H1 (cell line): ENCODE results near the gene FASN. TPM values are rescaled to one million over a fixed set of nuclear protein-coding genes. Genes with fewer than 3 reads are reported as not detected.

Source experiments
- CTCF ChIA-PET: fragments of 300-600 bp; sonication (Branson Sonifier 250); formaldehyde crosslinking; loops from one replicate; lab custom pipeline; 2021; ENCODE audit not compliant: partially characterized antibody; lab: Charles Lee
- POLR2A ChIA-PET: fragments of 300-600 bp; sonication (Branson Sonifier 250); formaldehyde crosslinking; loops from one replicate; lab custom pipeline; 2021; ENCODE audit warnings: inconsistent platforms; ENCODE audit not compliant: partially characterized antibody; lab: Charles Lee
- DNase-seq, 2 experiments: peaks; one replicate each; pipeline versions ENCODE4 v3.0.0 to v3.0.0-alpha.2; 2010 to 2022; ENCODE audit warnings: low spot score in 2 of 2, low read depth in 1 of 2, mixed read lengths in 1 of 2
- FAIRE-seq: peaks from 2 replicates; lab custom pipeline; 2011; peaks lifted over from hg19 to GRCh38; lab: Jason Lieb, UNC
- H2AFZ ChIP-seq: 2 replicates; pipeline ENCODE4 v1.8.1; 2012; ENCODE audit warnings: low read length, inconsistent platforms
- H2AK5ac ChIP-seq: 2 replicates; pipeline ENCODE4 v1.6.1; 2013; ENCODE audit warnings: low read depth, low read length
- H2BK120ac ChIP-seq: replicated peaks from 2 replicates; pipeline ENCODE3; 2013; ENCODE audit warnings: low read depth, low read length, inconsistent platforms
- H2BK12ac ChIP-seq: 2 replicates; pipeline ENCODE4 v1.6.1; 2013; ENCODE audit warnings: low read depth, low read length
- H2BK15ac ChIP-seq: 2 replicates; pipeline ENCODE4 v1.6.1; 2013; ENCODE audit warnings: low read length
- H2BK20ac ChIP-seq: 2 replicates; pipeline ENCODE4 v1.6.1; 2013; ENCODE audit warnings: low read length
- H2BK5ac ChIP-seq: 2 replicates; pipeline ENCODE4 v1.6.1; 2013; ENCODE audit warnings: low read depth, low read length
- H3K14ac ChIP-seq: 2 replicates; pipeline ENCODE4 v1.6.1; 2013; ENCODE audit warnings: inconsistent platforms; ENCODE audit not compliant: insufficient read length
- H3K18ac ChIP-seq: 2 replicates; pipeline ENCODE4 v1.6.1; 2013; ENCODE audit warnings: low read length; ENCODE audit errors: extremely low read depth
- H3K23ac ChIP-seq: 2 replicates; pipeline ENCODE4 v1.6.1; 2013; ENCODE audit warnings: inconsistent platforms; ENCODE audit not compliant: insufficient read length
- H3K23me2 ChIP-seq: 2 replicates; pipeline ENCODE4 v1.6.1; 2013; ENCODE audit warnings: low read depth, low read length
- H3K27ac ChIP-seq: 2 replicates; pipeline ENCODE4 v1.6.1; 2011; ENCODE audit warnings: low read depth, low read length, inconsistent platforms
- H3K27me3 ChIP-seq, 4 experiments: replicated peaks in 1 of 4; 1 replicate in 1 of 4; 2 replicates in 3 of 4; pipeline versions ENCODE4 v1.6.1 to v1.8.1; 2011 to 2013; ENCODE audit warnings: low read length in 3 of 4, mild to moderate bottlenecking in 3 of 4, inconsistent platforms in 2 of 4, mixed read lengths in 2 of 4, moderate library complexity in 1 of 4; ENCODE audit not compliant: control insufficient read depth in 3 of 4, insufficient read depth in 3 of 4; ENCODE audit errors: extremely low read depth in 1 of 4
- H3K36me3 ChIP-seq, 4 experiments: 2 replicates each; pipeline versions ENCODE4 v1.6.1 to v1.8.1; 2011 to 2013; ENCODE audit warnings: mild to moderate bottlenecking in 4 of 4, low read length in 3 of 4, moderate library complexity in 2 of 4, control low read depth in 1 of 4, inconsistent platforms in 1 of 4; ENCODE audit not compliant: insufficient read depth in 4 of 4, control insufficient read depth in 2 of 4
- H3K4ac ChIP-seq: replicated peaks from 2 replicates; pipeline ENCODE3; 2013; ENCODE audit warnings: low read length, low read depth, mixed read lengths, inconsistent platforms; ENCODE audit not compliant: insufficient read length
- H3K4me1 ChIP-seq, 4 experiments: replicated peaks in 1 of 4; 1 replicate in 1 of 4; 2 replicates in 3 of 4; pipeline versions ENCODE4 v1.6.1 to v1.8.1; 2011 to 2013; ENCODE audit warnings: low read length in 3 of 4, inconsistent platforms in 2 of 4, mixed read lengths in 1 of 4; ENCODE audit not compliant: insufficient read depth in 4 of 4, control insufficient read depth in 3 of 4
- H3K4me2 ChIP-seq, 2 experiments: 2 replicates each; pipeline versions ENCODE4 v1.6.1 to v1.8.1; 2011 to 2013; ENCODE audit warnings: low read depth in 2 of 2, low read length in 2 of 2, control low read depth in 1 of 2, inconsistent platforms in 1 of 2, mild to moderate bottlenecking in 1 of 2; ENCODE audit not compliant: insufficient read depth in 1 of 2
- H3K4me3 ChIP-seq, 4 experiments: fragments of 200-600, 300-600 bp in 1 of 4; sonication (generic), shearing (Covaris generic), sonication (Bioruptor Twin) in 1 of 4; 2 replicates each; pipeline versions ENCODE4 v1.5.1 to v1.8.1; 2011 to 2016; ENCODE audit warnings: low read length in 4 of 4, low read depth in 3 of 4, control low read depth in 2 of 4, inconsistent platforms in 2 of 4, mild to moderate bottlenecking in 2 of 4, mixed read lengths in 1 of 4, moderate library complexity in 1 of 4; ENCODE audit not compliant: insufficient read depth in 2 of 4; ENCODE audit errors: extremely low read depth in 1 of 4
- H3K56ac ChIP-seq: replicated peaks from 2 replicates; pipeline ENCODE3; 2013; ENCODE audit warnings: low read depth, mild to moderate bottlenecking, mixed read lengths, low read length, inconsistent platforms; ENCODE audit not compliant: insufficient read length
- H3K79me1 ChIP-seq: 2 replicates; pipeline ENCODE4 v1.6.1; 2013; ENCODE audit warnings: low read depth, low read length, control low read depth
- H3K79me2 ChIP-seq, 2 experiments: 2 replicates each; pipeline versions ENCODE4 v1.6.1 to v1.8.1; 2012 to 2013; ENCODE audit warnings: low read length in 2 of 2, mild to moderate bottlenecking in 2 of 2, inconsistent platforms in 1 of 2; ENCODE audit not compliant: insufficient read depth in 2 of 2, control insufficient read depth in 1 of 2
- H3K9ac ChIP-seq, 4 experiments: replicated peaks in 1 of 4; 1 replicate in 1 of 4; 2 replicates in 3 of 4; pipeline versions ENCODE4 v1.6.1 to v1.8.1; 2011 to 2013; ENCODE audit warnings: low read depth in 3 of 4, low read length in 3 of 4, control low read depth in 2 of 4, mild to moderate bottlenecking in 2 of 4, moderate library complexity in 2 of 4, inconsistent platforms in 1 of 4; ENCODE audit errors: extremely low read depth in 1 of 4
- H3K9me3 ChIP-seq, 2 experiments: 2 replicates each; pipeline versions ENCODE4 v1.6.1 to v1.8.1; 2012 to 2013; ENCODE audit warnings: mild to moderate bottlenecking in 2 of 2, moderate library complexity in 2 of 2, control low read depth in 1 of 2, inconsistent platforms in 1 of 2, low read depth in 1 of 2, low read length in 1 of 2, mixed read lengths in 1 of 2; ENCODE audit not compliant: insufficient read depth in 2 of 2
- H4K20me1 ChIP-seq, 2 experiments: replicated peaks in 1 of 2; 2 replicates each; pipeline versions ENCODE3 to v1.8.1; 2011 to 2013; ENCODE audit warnings: inconsistent platforms in 2 of 2, low read length in 2 of 2, mild to moderate bottlenecking in 1 of 2; ENCODE audit not compliant: insufficient read depth in 2 of 2, control insufficient read depth in 1 of 2
- H4K5ac ChIP-seq: 2 replicates; pipeline ENCODE4 v1.6.1; 2013; ENCODE audit warnings: low read length, low read depth, mixed read lengths, inconsistent platforms; ENCODE audit not compliant: insufficient read length
- H4K8ac ChIP-seq: 2 replicates; pipeline ENCODE4 v1.8.0; 2013; ENCODE audit warnings: mild to moderate bottlenecking, moderate library complexity, low read length, inconsistent platforms; ENCODE audit not compliant: insufficient read depth; ENCODE audit errors: extremely low read depth
- H4K91ac ChIP-seq: replicated peaks from 2 replicates; pipeline ENCODE3; 2013; ENCODE audit warnings: low read length, mixed read lengths, inconsistent platforms; ENCODE audit not compliant: insufficient read length
- EZH2 ChIP-seq: fragments of 200-600 bp; sonication (generic); IDR thresholded peaks from 2 replicates; pipeline ENCODE4 v1.7.1; 2012; ENCODE audit warnings: low read depth, mild to moderate bottlenecking, moderate library complexity, low read length, inconsistent platforms; ENCODE audit not compliant: severe bottlenecking
- POLR2A ChIP-seq, 2 experiments: IDR thresholded peaks; 1 replicate in 1 of 2; 2 replicates in 1 of 2; pipeline ENCODE4 v1.6.1; 2011; ENCODE audit warnings: low read depth in 2 of 2, low read length in 2 of 2, mild to moderate bottlenecking in 2 of 2; ENCODE audit errors: control extremely low read depth in 1 of 2
- WGBS, 2 experiments: shearing (Covaris generic) in 1 of 2; methylation state at CpG; one replicate each; pipeline versions ENCODE4 v1.1.6 to v1.1.7; 2013 to 2015; ENCODE audit warnings: low lambda C conversion rate in 2 of 2, mixed read lengths in 2 of 2, inconsistent platforms in 1 of 2, low coverage in 1 of 2, missing lambda C conversion rate in 1 of 2; ENCODE audit not compliant: insufficient replicate concordance in 2 of 2, insufficient coverage in 1 of 2, insufficient read length in 1 of 2; ENCODE audit errors: extremely low coverage in 1 of 2, missing lambda C conversion rate in 1 of 2; 5-methylcytosine and 5-hydroxymethylcytosine counted together
- polyA plus RNA-seq, 7 experiments: library from polyadenylated mRNA; depleted of rRNA in 3 of 7; stranded (reverse) in 5 of 7; unstranded in 2 of 7; fragments of >200 nt in 5 of 7; fragments of 200-250 nt in 2 of 7; gene quantifications; 1 replicate in 5 of 7; 2 replicates in 1 of 7; 4 replicates in 1 of 7; pipeline versions ENCODE4 v1.2.1 to v1.2.3, GENCODE V29; 2011 to 2013; ENCODE audit warnings: missing spikeins in 2 of 7, mixed read lengths in 2 of 7
- total RNA-seq: library from RNA; stranded (reverse); fragmentation: NEBNext Ultra II Directional; extraction: Animal tissue kit (Norgen Biotek cat#: 25700); gene quantifications from 2 replicates; pipeline ENCODE4 v1.2.1, GENCODE V29; 2021

The FASN gene
- total and polyA plus RNA-seq, 2 of the 8 experiments (the other 6 are each of a cell fraction or from before 2014, with no cell fraction given), result 143 to 561 TPM

DNA sequence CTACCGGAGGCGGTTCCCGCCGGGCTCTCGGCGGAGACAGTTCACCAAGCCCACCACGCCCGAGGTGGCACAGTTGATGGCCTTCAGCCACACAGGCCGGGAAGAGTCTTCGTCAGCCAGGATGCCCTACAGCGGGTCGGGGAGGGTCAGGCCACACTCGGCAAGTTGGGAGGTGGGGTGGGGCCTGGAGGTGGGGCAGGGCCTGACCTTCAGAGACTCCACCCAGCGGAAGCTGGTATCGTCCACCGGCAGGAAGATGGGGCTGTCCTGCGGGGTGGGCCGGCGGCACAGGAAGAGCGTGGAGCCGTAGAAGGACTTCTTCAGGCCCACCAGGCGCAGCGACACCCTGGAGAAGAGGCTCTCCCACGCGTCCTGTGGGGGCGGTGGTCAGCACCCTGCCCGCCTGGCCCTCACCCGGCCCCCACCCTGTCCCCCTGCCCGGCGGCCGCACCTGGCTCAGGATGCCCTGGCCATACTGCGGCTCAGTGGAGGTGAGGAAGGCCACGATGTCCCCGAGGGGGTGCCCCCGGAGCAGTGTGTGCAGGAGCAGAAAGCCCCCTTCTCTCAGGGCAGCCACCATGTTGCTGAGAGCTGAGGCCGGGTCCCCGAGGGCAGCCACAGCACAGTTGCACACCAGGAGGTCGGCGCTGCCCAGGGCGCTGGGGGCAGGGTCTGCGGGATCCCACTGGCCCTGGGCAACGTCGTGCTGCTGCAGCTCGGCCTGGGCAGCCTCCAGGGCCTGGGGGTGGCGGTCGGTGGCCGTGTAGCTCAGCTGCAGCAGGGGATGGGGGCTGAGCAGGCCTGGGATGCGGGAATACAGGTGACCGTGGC, 12.8 kb downstream of the FASN start:
- ChIA-PET CTCF (interaction anchor here (1.3 to 2.4 kb wide), 2 partner anchors 11 to 55 kb away, joined by 3 to 8 read pairs; no protein-coding TSS in a partner anchor), POLR2A (interaction anchor here (0.8 to 8.8 kb wide), 9 partner anchors 7 to 88 kb away, joined by 3 to 105 read pairs (median 4); partner anchors contain the start of genes DUS1L and FASN)

More for the DNA sequence above, 12.8 kb downstream of the FASN start:
- no peak overlapping the region for H3K9ac ChIP-seq
- H3K4me1 ChIP-seq, result no peaks in the 10 kb centered on the region
- FAIRE-seq (no peak), DNase-seq (no peak)
- no peaks in the 10 kb centered on the region for H3K79me2 ChIP-seq
- H4K20me1 ChIP-seq, result peaks cover 25 to 80% of the 10 kb centered on the region in 2 experiments
- H3K14ac ChIP-seq, result no peak overlapping the region
- no peak overlapping the region for H3K4me3 ChIP-seq
- no peaks in the 10 kb centered on the region for H3K27me3 ChIP-seq
- H3K9me3 ChIP-seq, result no peaks in the 10 kb centered on the region
- peak in 1 of 2 experiments; percentile 12; a peak in 1 of 3 replicates for TF ChIP-seq POLR2A (IDR thresholded peaks at IDR 0.05; ENCODE audit: control extremely low read depth in 1 of 2, low read depth in 2 of 2, low read length in 2 of 2)
- TF ChIP-seq EZH2, result no peak
- 94% methylated on average over 23 of the region's 49 CpGs; no CpG with 5 or more reads in 1 of the 2 experiments for WGBS, 2 experiments
- no peaks in the 10 kb centered on the region for H3K23me2 ChIP-seq
- H4K91ac ChIP-seq, result no peak overlapping the region
- H2AFZ ChIP-seq, result no peak overlapping the region
- H3K56ac ChIP-seq, result no peak overlapping the region
- no peak overlapping the region for H2BK20ac ChIP-seq
- H2BK5ac ChIP-seq, result no peak overlapping the region
- no peak overlapping the region for H4K5ac ChIP-seq
- H3K4ac ChIP-seq, result no peak overlapping the region
- H4K8ac ChIP-seq, result no peak overlapping the region
- no peak overlapping the region for H3K27ac ChIP-seq
- H3K36me3 ChIP-seq, result peaks cover 69 to 99% (median 93%) of the 10 kb centered on the region in 4 experiments
- no peak overlapping the region for H3K23ac ChIP-seq
- H2BK120ac ChIP-seq, result no peak overlapping the region
- no peak overlapping the region for H3K4me2 ChIP-seq
- no peak overlapping the region for H2BK12ac ChIP-seq
- no peak overlapping the region for H2BK15ac ChIP-seq
- H3K79me1 ChIP-seq, result peaks cover 9% of the 10 kb centered on the region
- no peak overlapping the region for H3K18ac ChIP-seq
- no peak overlapping the region for H2AK5ac ChIP-seq
